CD14-positive monocyte (primary cell): Measurements from ENCODE around the gene NTN4. TPM values are rescaled to one million over a fixed set of nuclear protein-coding genes. Genes with fewer than 3 reads are reported as not detected.

Source experiments
- DNase-seq, 3 donors: peaks; one replicate each; pipeline ENCODE4 v3.0.0-alpha.2; 2011 to 2022
- H2AFZ ChIP-seq: 2 replicates; pipeline ENCODE4 v1.6.0; 2012; ENCODE audit warnings: mild to moderate bottlenecking, low read depth, low read length, inconsistent platforms; ENCODE audit not compliant: insufficient read depth, poor library complexity, severe bottlenecking
- H3K27ac ChIP-seq, 2 donors: 1 replicate in 1 of 2; 2 replicates in 1 of 2; pipeline ENCODE4 v1.5.1; 2012 to 2013; ENCODE audit warnings: low read length in 2 of 2, control low read depth in 1 of 2, inconsistent platforms in 1 of 2, low read depth in 1 of 2, mild to moderate bottlenecking in 1 of 2
- H3K27me3 ChIP-seq, 2 donors: one replicate each; pipeline versions ENCODE4 v1.6.0 to v1.6.1; 2011 to 2013; ENCODE audit warnings: low read length in 2 of 2; ENCODE audit not compliant: control insufficient read depth in 2 of 2, insufficient read depth in 2 of 2
- H3K36me3 ChIP-seq, 2 donors: replicated peaks in 1 of 2; 1 replicate in 1 of 2; 2 replicates in 1 of 2; pipeline versions ENCODE4 v1.5.1 to v1.6.1; 2012 to 2013; ENCODE audit warnings: low read length in 2 of 2, control low read depth in 1 of 2, inconsistent platforms in 1 of 2, mild to moderate bottlenecking in 1 of 2; ENCODE audit not compliant: insufficient read depth in 2 of 2, control insufficient read depth in 1 of 2
- H3K4me1 ChIP-seq, 2 donors: 1 replicate in 1 of 2; 2 replicates in 1 of 2; pipeline versions ENCODE4 v1.5.1 to v1.6.1; 2012 to 2013; ENCODE audit warnings: low read length in 2 of 2, control low read depth in 1 of 2, inconsistent platforms in 1 of 2, mild to moderate bottlenecking in 1 of 2, moderate library complexity in 1 of 2; ENCODE audit not compliant: insufficient read depth in 2 of 2, control insufficient read depth in 1 of 2
- H3K4me2 ChIP-seq: replicated peaks from 2 replicates; pipeline ENCODE3; 2012; ENCODE audit warnings: low read length, moderate library complexity, mild to moderate bottlenecking; ENCODE audit not compliant: poor library complexity, severe bottlenecking; ENCODE audit errors: extremely low read depth
- H3K4me3 ChIP-seq, 3 experiments: fragments of 200-600 bp in 1 of 3; sonication (generic) in 1 of 3; replicated peaks in 1 of 3; 1 replicate in 2 of 3; 2 replicates in 1 of 3; pipeline ENCODE4 v1.5.1; 2011 to 2013; ENCODE audit warnings: low read length in 3 of 3, mild to moderate bottlenecking in 3 of 3, control low read depth in 2 of 3, low read depth in 2 of 3, inconsistent platforms in 1 of 3, moderate library complexity in 1 of 3
- H3K79me2 ChIP-seq: 2 replicates; pipeline ENCODE4 v1.6.0; 2012; ENCODE audit warnings: mild to moderate bottlenecking, control low read depth, inconsistent platforms, low read length, moderate library complexity; ENCODE audit not compliant: insufficient read depth
- H3K9ac ChIP-seq: 2 replicates; pipeline ENCODE4 v1.6.0; 2017; ENCODE audit warnings: low read length, mild to moderate bottlenecking; ENCODE audit not compliant: insufficient read depth, poor library complexity, severe bottlenecking
- H3K9me3 ChIP-seq, 2 donors: replicated peaks in 1 of 2; 1 replicate in 1 of 2; 2 replicates in 1 of 2; pipeline versions ENCODE4 v1.5.1 to v1.6.1; 2012 to 2013; ENCODE audit warnings: low read length in 2 of 2, control low read depth in 1 of 2; ENCODE audit not compliant: control insufficient read depth in 1 of 2, insufficient read depth in 1 of 2
- H4K20me1 ChIP-seq: 2 replicates; pipeline ENCODE4 v1.6.0; 2012; ENCODE audit warnings: mild to moderate bottlenecking, low read length, control low read depth, moderate library complexity; ENCODE audit not compliant: insufficient read depth
- H3K27ac Mint-ChIP-seq, 7 donors: one replicate each; pipeline ENCODE4 v1.8.0; 2020; ENCODE audit warnings: mild to moderate bottlenecking in 7 of 7, mixed read lengths in 7 of 7, moderate library complexity in 6 of 7, inconsistent platforms in 2 of 7
- H3K27me3 Mint-ChIP-seq, 3 donors: one replicate each; pipeline ENCODE4 v1.8.0; 2021 to 2022; ENCODE audit warnings: low read depth in 3 of 3, mild to moderate bottlenecking in 3 of 3, mixed read lengths in 3 of 3, moderate library complexity in 3 of 3, inconsistent platforms in 1 of 3
- H3K36me3 Mint-ChIP-seq, 2 donors: one replicate each; pipeline ENCODE4 v1.8.0; 2020; ENCODE audit warnings: mixed read lengths in 2 of 2, inconsistent platforms in 1 of 2, mild to moderate bottlenecking in 1 of 2
- H3K4me1 Mint-ChIP-seq: one replicate; pipeline ENCODE4 v1.8.0; 2020; ENCODE audit warnings: mild to moderate bottlenecking, mixed read lengths
- H3K4me3 Mint-ChIP-seq, 2 donors: one replicate each; pipeline ENCODE4 v1.8.0; 2020; ENCODE audit warnings: mild to moderate bottlenecking in 2 of 2, mixed read lengths in 2 of 2, moderate library complexity in 1 of 2
- H3K9me3 Mint-ChIP-seq, 7 donors: one replicate each; pipeline ENCODE4 v1.8.0; 2020 to 2022; ENCODE audit warnings: mixed read lengths in 7 of 7, mild to moderate bottlenecking in 6 of 7, moderate library complexity in 6 of 7, inconsistent platforms in 2 of 7
- CTCF ChIP-seq: fragments of 200-600 bp; IDR thresholded peaks from one replicate; pipeline ENCODE4 v1.8.0; 2022; ENCODE audit warnings: antibody characterized with exemption, mild to moderate bottlenecking
- WGBS: methylation state at CpG from one replicate; pipeline ENCODE4 v1.1.5; 2013; ENCODE audit warnings: missing lambda C conversion rate; ENCODE audit not compliant: insufficient coverage; 5-methylcytosine and 5-hydroxymethylcytosine counted together
- intact Hi-C, 2 donors: fragments of 100-400 bp; cut with micrococcal nuclease; formaldehyde crosslinking; loops; one replicate each; pipeline versions ENCODE4 v1.15.0 to v1.15.1; 2023
- polyA plus RNA-seq, 3 donors: library from polyadenylated mRNA; depleted of rRNA in 1 of 3; unstranded in 2 of 3; stranded (reverse) in 1 of 3; fragments of 300-500 nt in 2 of 3; fragments of >200 nt in 1 of 3; fragmentation: Illumina TruSeq in 2 of 3; gene quantifications; 1 replicate in 2 of 3; 2 replicates in 1 of 3; pipeline ENCODE4 v1.2.3, GENCODE V29; 2012 to 2021

The NTN4 gene
- polyA plus RNA-seq, 3 donors, result not detected

DNA sequence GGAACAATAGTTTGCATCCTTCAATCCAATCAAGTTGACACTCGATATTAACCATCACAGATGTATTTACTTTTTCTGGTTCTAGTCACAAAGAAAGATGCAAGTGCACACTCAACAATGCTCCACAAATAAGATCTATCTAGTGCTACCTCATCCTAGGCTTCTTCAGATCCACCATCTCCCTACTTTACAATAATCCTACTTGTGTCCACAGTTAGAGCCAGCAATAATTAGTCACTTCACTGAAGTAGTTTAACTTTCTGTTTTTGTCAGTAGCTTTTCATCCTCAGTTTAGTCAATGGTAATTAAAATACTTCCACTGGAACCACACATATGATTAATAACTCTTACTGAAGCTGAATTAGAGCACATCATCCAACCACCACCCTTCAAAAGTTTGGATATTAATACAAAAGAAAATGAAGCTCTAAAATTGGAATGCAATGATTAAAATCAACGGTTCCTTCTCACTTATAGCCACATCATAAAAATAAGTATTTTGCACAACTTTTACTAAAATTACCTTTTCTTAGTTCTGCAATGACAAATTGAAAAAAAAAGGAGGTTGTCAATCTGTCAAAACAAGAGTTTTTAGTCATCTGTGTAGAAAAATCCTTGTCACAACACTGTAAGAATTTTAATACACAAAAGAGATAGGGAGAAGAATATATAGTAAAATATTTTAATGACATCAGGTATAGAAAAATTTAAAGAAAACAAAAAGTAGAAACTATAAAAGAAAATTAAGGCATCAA lies 39.9 kb upstream of the NTN4 start:
- H3K9me3 ChIP-seq, result no peaks in the 10 kb centered on the region
- no peak overlapping the region for H3K4me3 Mint-ChIP-seq
- peaks cover 0 to 8% of the 10 kb centered on the region in 2 donors for H3K27me3 ChIP-seq
- H3K9ac ChIP-seq, result no peak overlapping the region
- 88% methylated on average over 1 of the region's 2 CpGs for WGBS
- H3K36me3 Mint-ChIP-seq, result no peaks in the 10 kb centered on the region
- H3K27me3 Mint-ChIP-seq, result peaks cover 13 to 16% (median 14%) of the 10 kb centered on the region in 3 donors
- H3K36me3 ChIP-seq, result no peaks in the 10 kb centered on the region
- TF ChIP-seq CTCF, result no peak
- no peaks in the 10 kb centered on the region for H3K4me1 ChIP-seq
- no peaks in the 10 kb centered on the region for H3K4me1 Mint-ChIP-seq
- H3K27ac ChIP-seq, result no peak overlapping the region
- intact Hi-C loops, result no loop called here
- H4K20me1 ChIP-seq, result no peaks in the 10 kb centered on the region
- H3K79me2 ChIP-seq, result no peaks in the 10 kb centered on the region
- H2AFZ ChIP-seq, result no peak overlapping the region
- no peak overlapping the region for H3K4me2 ChIP-seq
- DNase-seq, result no peak
- H3K4me3 ChIP-seq, result no peak overlapping the region
- H3K27ac Mint-ChIP-seq, result no peak overlapping the region
- H3K9me3 Mint-ChIP-seq, result peaks cover 0 to 3% (median 0%) of the 10 kb centered on the region in 7 donors

- Mint-ChIP-seq H3K36me3 (no peaks in the 10 kb centered on the region), H3K4me3 (no peak overlapping the region), H3K27me3 (peaks cover 14 to 17% (median 14%) of the 10 kb centered on the region in 3 donors), H3K4me1 (no peaks in the 10 kb centered on the region), H3K9me3 (peaks cover 0 to 3% (median 0%) of the 10 kb centered on the region in 7 donors), H3K27ac (no peak overlapping the region)
- no peak overlapping the region for H3K4me2 ChIP-seq
- no peak for DNase-seq
- no peaks in the 10 kb centered on the region for H3K4me1 ChIP-seq
- H2AFZ ChIP-seq, result no peak overlapping the region
- H3K36me3 ChIP-seq, result no peaks in the 10 kb centered on the region
- no peaks in the 10 kb centered on the region for H4K20me1 ChIP-seq
- no peak overlapping the region for H3K4me3 ChIP-seq
- peaks cover 0 to 8% of the 10 kb centered on the region in 2 donors for H3K27me3 ChIP-seq
- H3K27ac ChIP-seq, result no peak overlapping the region
- H3K9ac ChIP-seq, result no peak overlapping the region
- intact Hi-C loops, result no loop called here
- no peaks in the 10 kb centered on the region for H3K9me3 ChIP-seq
- H3K79me2 ChIP-seq, result no peaks in the 10 kb centered on the region
- TF ChIP-seq CTCF, result no peak
Observed at GRCh38 chr12:95829395-95829794, 38.8 kb upstream of the NTN4 start.
